GM19099 (cell line): ENCODE measurements around the gene TLE1.

Experiments
- POLR2A ChIP-seq: IDR thresholded peaks from 3 replicates; pipeline ENCODE4 v1.6.1; 2011; ENCODE audit warnings: low read depth; ENCODE audit not compliant: insufficient read length; ENCODE audit errors: extremely low read depth

The TLE1 gene

DNA sequence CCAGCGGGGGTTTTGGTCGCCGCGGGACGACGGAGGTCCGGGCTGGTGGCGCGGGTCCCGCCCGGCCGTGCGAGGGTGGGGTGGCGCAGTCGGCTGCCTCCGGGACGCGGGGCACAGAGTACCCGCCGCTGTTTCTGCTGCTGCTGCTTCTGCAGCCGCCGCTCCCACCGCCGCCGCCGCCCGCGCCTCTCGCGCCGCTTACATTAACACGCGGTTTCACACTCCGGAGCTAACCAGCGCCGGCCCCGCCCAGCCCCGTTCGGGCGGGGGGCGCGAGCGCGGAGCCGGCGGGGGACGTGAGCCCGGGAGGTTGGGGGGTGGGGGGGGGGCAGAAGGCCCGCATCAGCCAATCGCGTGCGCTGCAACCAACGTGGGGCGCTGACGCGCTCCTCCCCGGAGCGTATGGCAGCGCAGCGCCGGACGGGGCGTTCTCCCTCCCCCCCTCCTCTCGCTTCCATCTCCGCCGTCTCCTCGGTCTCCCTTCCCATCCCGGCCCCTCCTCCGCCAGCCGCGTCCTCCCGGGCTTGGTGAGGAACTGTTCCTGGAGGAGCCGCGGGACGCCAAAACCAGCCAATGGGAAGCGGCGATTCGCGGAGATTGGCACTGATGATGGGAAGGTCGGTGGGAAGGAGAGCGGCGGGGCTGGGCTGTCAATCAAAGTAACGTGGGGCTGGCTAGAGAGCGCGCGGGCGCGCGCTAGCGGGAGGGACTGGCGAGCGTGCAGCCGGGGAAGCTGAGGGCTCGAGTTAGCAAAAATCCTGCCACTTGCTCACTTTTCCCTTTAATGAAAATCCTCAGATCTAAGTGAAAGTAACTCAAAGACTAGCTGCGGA lies at the start of gene TLE1:
Gene TLE1 (minus strand): TSS at position 205 of the 833 bp plus-strand sequence. CDS start 1,307 bp downstream, outside the sequence.
- no peak for TF ChIP-seq POLR2A

DNA sequence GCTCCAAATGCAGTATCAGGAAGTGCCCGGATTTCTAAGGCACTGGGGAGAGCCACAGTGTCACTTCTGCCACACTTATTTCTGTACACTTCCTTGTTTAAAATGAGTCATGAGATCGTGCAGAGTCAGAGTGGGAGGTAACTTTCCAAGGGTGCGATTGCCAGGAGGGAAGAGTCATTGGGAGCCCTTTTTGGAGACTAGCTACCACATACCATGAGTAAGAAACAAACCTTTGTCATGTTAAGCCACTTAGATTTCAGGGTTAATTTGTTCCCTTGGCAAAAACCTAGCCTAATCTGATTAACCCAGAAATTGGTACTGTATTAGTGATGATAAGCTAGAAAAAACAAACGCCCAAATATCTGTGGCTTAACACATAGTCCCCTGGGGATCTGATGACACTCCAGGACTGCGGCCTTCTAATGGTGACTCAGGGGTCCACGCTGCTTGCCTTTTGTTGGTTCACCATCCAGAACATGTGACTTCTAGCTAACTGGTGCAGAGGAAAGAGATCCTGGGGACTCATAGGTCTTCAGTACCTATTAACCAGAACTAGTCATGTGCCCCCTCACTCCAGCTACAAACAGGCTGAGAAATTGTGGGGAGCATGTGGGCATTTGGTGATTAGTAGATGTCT lies 48.6 kb upstream of the TLE1 start:
- no peak for TF ChIP-seq POLR2A

DNA sequence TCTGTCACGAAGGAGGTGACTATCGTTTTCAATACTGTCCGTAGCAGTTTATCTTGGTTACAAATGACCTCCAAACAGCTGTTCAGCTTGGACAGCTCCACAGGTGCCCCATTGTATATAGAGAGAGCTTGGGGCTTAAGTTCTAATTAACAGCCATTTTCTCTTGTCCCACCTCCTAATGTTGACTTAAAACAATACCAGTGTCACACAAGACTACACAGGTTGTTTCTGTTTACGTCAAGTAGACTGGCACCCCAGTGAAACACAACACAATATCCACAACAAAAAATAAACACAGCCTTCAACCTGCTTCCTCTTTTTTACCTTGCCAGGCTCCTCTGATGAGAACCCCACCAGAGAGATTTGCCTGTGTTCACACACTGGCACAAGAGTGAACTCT lies 39.8 kb upstream of the TLE1 start:
- TF ChIP-seq POLR2A = no peak

DNA sequence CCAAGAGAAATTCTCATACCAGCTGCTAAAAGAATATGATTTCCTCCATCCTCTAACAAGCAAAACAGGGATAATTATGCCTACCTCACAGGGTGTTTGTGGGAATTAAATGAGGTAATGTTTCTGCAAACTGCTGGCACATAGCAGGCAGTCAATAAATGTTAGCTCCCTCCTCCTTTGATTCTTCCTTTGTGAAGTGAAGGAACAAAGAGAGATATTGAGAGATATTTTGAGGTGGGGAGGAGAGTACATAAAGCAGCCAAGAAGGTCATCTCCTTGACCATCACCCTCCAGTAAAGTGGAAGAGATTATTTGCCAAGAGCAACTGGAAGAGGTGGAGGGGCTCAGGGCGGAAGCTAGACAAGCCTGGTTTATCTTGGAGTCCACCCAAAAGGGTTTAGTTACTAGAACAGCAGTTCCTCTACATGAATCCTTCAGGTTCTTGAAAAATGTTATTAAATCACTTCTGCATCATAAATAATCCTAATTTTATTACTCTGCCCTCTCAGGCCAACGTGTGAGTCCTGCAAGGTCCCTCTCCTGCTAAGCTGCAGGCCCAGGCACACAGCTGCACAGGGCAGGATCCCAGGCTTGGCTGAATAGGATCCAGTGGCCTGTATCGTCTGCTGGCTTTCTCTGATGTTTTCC lies 35.0 kb upstream of the TLE1 start:
- no peak for TF ChIP-seq POLR2A

DNA sequence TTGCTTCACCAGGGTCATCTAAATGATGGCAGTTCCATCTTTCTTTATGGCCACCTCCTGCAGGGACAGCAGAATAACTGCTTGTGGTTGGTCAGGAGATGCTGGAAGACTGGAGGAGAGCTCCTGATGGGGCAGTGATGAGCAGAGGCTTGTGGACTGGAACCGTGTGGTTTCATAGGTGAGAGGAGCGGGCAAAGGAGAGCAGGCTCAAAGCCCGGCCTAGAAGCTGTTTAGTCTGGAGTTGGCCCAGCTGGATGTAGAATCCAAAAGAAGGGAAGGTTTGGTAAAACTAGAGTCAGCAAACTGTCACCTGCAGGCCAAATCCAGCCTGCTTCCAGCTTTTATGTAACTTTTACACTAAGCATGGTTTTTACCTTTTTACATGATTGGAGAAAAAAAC lies 32.9 kb upstream of the TLE1 start:
- no peak for TF ChIP-seq POLR2A

DNA sequence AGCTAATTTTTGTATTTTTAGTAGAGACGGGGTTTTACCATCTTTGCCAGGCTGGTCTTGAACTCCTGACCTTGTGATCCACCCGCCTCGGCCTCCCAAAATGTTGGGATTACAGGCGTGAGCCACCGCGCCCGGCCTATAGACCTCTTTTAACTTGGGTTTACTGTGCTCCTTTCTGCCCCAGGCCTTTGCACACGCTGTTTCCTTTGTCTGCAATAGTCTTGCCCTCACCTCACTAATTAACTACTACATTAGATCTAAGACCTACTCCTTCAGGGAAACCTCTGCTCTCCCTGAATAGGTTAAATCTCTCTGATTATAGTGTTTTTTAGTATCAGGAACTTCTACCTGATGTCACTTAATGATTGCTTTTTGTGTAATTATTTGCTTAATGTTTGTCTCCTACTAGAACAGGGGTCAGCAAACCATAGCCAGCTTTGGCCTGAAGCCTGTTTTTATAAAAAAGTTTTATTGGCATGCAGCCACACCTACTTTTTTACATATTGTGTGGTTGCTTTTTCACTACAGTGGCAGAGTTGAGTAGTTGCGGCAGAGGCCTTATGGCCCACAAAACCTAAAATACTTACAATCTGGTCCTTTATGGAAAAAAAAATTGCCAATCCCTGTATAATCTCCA lies 31.2 kb upstream of the TLE1 start:
- TF ChIP-seq POLR2A = no peak

DNA sequence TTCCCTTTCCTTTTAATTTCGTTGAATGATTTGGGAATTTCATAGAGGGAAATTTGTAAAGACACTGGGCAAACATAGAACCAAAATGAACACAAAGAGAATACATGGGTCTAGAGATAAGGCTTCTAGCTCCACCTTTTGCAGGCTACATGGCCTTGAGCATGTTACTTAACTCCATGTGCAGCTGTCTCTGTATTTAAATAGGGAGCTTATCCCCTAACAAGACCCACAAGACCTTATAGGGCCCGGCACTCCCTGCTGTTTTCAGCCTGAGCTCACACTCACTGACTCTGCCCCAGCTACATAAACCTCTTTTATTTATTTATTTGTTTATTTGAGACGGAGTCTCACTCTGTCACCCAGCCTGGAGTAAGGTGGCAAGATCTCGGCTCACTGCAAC lies 30.6 kb upstream of the TLE1 start:
- no peak for TF ChIP-seq POLR2A

DNA sequence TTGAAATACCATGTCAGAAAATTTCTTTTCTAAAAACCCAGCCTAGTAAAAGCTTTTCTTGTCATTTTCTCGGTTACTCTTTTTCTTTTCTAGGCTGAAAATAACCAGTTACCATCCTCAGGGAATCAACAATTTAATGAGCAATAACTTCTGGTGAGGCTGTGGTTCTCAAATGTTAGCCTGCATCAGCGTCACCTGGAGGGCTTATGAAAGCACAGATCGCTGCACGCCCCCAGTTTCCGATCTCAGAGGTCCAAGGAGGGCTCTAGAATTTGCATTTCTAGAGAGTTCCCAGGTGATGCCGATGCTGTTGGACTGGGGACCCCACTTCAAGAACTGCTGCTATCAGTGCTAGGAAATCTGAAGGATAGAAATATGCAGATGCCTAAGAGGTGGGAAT lies 28.9 kb upstream of the TLE1 start:
- no peak for TF ChIP-seq POLR2A

DNA sequence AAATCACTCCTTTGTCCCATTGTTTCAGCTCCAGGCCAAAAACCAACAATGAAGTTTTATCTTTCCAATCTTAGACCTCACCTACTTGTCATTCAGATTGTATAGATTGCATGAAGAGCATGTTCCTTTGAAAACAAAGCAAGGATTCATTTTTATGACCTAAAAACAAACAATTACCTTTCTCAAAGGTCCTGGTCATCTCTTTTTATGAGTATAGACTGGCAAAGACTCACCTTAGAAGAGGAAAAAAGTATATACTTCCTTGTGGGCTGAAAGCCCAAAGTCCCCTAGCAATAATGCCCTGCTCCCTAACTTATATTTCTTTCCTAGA lies 28.4 kb upstream of the TLE1 start:
- no peak for TF ChIP-seq POLR2A

DNA sequence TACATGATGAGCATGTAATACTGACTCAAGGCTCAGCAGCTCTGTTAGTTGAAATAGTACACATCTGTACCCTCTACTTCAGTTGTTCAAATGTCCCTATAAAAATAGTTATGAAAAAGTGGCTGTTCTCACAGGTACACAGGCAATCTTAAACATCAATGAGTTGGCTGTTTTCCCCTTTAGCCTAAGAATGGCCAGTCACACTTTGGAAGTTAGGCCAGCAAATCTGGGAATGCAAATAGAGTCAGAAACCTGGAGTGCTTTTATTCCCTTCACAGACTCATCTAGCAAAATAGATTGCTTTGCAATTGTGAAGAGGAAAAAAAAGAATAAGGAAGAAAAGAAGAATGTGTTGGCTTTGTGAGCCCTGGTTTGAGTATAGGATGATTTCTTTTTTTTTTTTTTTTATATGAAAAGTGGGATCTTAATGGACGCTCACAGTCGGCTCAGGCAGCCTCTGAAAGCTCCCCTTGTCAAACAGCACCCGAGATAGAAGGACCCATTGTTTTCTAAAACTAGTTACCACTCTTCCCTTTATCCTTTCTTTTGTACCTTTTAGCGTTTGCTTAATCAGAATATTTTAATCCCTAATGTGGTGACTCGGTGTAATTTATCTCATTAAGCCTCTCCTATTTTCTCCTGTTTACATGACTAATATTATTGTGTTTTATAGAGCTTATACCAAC lies 27.9 kb upstream of the TLE1 start:
- TF ChIP-seq POLR2A = no peak

DNA sequence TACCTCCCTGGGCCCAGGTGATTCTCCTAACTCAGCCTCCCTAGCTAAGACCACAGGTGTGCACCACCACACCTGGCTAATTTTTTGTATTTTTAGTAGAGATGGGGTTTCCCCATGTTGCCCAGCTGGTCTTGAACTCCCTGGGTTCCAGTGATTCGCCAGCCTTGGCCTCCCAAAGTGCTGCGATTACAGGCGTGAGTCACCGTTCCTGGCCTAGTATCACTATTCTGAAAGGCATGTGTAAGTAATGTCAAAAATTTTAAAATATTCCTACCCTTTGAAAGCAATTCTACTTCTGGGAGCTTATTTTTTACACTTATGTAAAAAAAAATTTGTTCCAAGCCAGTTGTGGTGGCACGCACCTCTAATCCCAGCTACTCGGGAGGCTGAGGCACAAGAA lies 27.1 kb upstream of the TLE1 start:
- no peak for TF ChIP-seq POLR2A

DNA sequence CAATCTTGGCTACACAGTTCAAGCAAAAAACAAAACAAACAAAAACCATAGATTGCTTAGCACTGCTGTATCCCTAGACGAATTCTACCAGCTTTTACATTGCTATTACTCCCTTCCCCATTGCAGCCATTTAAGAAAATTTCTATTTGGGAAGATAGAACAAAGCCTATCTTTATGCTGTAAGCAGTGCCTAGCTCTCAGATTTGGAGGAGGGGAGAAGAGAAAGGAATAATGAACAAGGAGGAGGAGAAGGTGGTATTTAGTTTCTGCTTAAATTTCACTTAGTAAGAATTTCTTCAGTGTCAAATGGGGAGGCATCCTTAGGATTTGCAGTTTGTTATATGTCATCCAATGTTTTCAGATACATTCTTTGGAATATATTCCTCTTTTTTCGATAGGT lies 16.2 kb upstream of the TLE1 start:
- no peak for TF ChIP-seq POLR2A

DNA sequence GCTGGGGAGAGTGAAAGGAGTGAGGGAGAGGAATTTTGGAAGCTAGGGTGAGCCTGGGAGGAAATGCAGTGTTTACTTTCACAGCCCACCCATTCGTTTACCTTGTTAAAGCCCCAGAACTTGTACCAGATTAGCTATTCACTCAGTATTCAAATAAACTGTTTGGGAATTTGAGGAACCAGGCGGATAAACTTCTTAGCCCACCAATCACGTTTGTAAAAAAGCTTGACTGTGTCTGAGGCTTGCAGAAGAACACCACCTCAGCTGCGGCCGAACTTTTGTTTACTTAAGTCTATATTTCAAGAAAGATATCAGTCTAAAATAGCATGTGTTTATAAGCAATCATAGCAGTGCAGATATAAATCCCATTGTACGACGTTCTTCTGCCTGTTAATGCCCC lies 5.2 kb upstream of the TLE1 start:
- TF ChIP-seq POLR2A = no peak

DNA sequence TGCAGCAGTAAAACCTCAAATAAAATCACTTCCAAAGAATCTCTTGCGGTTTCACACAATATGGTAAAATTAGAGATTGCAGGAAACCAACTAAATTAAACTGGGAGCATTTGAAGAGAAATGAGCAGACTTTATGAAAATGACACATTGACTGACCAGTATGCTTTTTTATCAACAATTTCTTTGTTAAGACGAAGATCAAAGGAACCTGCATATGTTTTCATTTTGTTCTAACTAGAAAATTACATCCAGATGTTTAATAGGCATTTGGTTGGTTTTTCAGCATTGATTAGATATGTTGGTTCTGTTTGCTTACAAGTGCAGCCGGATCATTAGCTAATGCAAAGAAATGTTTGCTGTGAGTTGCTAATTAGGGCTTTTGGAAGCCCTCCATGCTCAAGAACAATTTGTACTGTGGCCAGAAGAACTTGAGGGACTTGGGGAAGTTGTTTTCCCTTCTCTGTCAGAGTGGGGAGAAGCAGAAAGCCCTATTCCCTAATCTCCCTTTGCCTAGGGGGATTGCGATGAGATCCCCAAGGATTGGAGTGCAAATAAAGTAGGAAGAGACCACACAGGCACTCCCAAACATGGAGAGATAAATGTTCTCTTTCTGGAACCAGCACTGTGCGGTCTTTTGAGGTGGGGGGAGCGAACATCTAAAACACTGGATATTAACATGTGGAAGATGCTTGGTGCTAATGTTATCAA lies 4.5 kb upstream of the TLE1 start:
- no peak for TF ChIP-seq POLR2A
